PFSK-1 (cell line): Measurements from ENCODE around the gene RDH12.

ENCODE experiments used
- FOXP2 ChIP-seq: optimal IDR thresholded peaks from 2 replicates; pipeline ENCODE3; 2011; ENCODE audit warnings: borderline replicate concordance, control low read depth, inconsistent platforms; ENCODE audit not compliant: insufficient read depth; ENCODE audit errors: extremely low read length, extremely low read depth
- POLR2AphosphoS5 ChIP-seq: IDR thresholded peaks from 2 replicates; pipeline ENCODE4 v1.6.1; 2012; ENCODE audit warnings: low read depth, mild to moderate bottlenecking, control low read depth, low read length, moderate library complexity
- SIN3A ChIP-seq: IDR thresholded peaks from 2 replicates; pipeline ENCODE4 v1.6.1; 2012; ENCODE audit warnings: mild to moderate bottlenecking, low read length, moderate library complexity, borderline replicate concordance; ENCODE audit not compliant: insufficient read depth
- TAF1 ChIP-seq: IDR thresholded peaks from 2 replicates; pipeline ENCODE4 v1.6.1; 2012; ENCODE audit warnings: low read length, control low read depth, borderline replicate concordance; ENCODE audit not compliant: insufficient read depth
- TF ChIP-seq, protein P1 (sequence below), 2 experiments: IDR thresholded peaks; 2 replicates each; pipeline versions ENCODE4 v1.6.1 to v1.8.0; 2011 to 2012; ENCODE audit warnings: low read depth in 2 of 2, low read length in 2 of 2, control low read depth in 1 of 2, inconsistent platforms in 1 of 2, mild to moderate bottlenecking in 1 of 2, moderate library complexity in 1 of 2; ENCODE audit not compliant: insufficient read depth in 1 of 2

RDH12 gene

DNA sequence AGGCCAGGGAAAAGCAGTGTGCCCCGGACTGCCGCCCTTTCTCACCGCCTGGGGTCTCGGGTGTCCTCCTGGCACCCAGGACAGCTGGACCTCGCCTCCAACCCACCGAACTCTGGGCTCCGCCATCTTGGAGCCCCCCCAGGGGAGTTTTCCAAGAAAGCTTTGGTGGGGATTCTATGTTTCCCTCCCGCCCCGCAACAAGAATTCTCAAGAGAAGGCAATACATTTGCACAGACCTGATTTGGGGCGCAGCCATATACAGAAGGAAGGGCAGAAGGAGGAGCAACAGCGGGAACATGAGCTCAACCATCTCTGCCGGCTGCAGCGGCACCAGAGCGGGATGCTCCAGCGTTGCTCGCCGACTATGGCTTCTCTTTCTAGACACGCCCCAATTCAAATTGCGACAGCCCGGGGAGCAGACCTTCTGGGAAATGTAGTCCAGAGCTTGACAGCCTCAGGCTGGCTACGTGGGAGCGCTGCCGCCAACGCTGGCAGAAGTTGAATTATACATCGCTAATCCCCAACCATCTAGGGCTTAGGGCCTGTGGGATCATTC lies 6.2 kb upstream of the RDH12 start, which contains the start of gene RDH11:
Gene RDH11 (minus strand): TSS at position 371 of the 556 bp plus-strand sequence. CDS start 61 bp downstream, at position 310.
- peak; percentile 78; the same call in 1 of the 2 replicates for TF ChIP-seq TAF1
- TF ChIP-seq SIN3A, result no peak
- TF ChIP-seq POLR2AphosphoS5, result peak; percentile 81
- TF ChIP-seq, protein P1, sequence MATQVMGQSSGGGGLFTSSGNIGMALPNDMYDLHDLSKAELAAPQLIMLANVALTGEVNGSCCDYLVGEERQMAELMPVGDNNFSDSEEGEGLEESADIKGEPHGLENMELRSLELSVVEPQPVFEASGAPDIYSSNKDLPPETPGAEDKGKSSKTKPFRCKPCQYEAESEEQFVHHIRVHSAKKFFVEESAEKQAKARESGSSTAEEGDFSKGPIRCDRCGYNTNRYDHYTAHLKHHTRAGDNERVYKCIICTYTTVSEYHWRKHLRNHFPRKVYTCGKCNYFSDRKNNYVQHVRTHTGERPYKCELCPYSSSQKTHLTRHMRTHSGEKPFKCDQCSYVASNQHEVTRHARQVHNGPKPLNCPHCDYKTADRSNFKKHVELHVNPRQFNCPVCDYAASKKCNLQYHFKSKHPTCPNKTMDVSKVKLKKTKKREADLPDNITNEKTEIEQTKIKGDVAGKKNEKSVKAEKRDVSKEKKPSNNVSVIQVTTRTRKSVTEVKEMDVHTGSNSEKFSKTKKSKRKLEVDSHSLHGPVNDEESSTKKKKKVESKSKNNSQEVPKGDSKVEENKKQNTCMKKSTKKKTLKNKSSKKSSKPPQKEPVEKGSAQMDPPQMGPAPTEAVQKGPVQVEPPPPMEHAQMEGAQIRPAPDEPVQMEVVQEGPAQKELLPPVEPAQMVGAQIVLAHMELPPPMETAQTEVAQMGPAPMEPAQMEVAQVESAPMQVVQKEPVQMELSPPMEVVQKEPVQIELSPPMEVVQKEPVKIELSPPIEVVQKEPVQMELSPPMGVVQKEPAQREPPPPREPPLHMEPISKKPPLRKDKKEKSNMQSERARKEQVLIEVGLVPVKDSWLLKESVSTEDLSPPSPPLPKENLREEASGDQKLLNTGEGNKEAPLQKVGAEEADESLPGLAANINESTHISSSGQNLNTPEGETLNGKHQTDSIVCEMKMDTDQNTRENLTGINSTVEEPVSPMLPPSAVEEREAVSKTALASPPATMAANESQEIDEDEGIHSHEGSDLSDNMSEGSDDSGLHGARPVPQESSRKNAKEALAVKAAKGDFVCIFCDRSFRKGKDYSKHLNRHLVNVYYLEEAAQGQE (IDR thresholded peaks at IDR 0.05; ENCODE audit: insufficient read depth in 1 of 2, low read depth in 2 of 2, low read length in 2 of 2), result no peak
- TF ChIP-seq FOXP2, result no peak

DNA sequence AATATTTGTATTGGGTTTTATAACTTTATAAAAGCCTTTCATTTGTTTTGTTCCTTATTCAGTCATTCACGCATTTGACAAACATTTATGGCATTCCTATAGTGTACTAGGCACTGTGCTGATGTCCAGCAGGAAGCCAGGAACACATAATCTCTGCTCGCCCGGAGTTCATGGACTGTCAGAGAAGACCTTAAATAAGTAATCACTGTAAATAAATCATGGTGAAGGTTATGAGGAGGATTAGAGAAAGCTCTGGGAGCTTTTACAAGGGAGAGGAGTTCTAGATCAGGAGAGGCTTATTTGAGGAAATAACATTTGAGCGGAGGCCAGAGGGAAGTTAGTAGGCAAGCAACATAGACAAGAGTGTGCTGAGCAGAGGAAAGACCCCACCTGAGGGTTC lies 4.7 kb upstream of the RDH12 start:
- TF ChIP-seq SIN3A (no peak), POLR2AphosphoS5 (no peak), TAF1 (no peak), FOXP2 (no peak)
- TF ChIP-seq, protein P1 (IDR thresholded peaks at IDR 0.05; ENCODE audit: insufficient read depth in 1 of 2, low read depth in 2 of 2, low read length in 2 of 2), result no peak

DNA sequence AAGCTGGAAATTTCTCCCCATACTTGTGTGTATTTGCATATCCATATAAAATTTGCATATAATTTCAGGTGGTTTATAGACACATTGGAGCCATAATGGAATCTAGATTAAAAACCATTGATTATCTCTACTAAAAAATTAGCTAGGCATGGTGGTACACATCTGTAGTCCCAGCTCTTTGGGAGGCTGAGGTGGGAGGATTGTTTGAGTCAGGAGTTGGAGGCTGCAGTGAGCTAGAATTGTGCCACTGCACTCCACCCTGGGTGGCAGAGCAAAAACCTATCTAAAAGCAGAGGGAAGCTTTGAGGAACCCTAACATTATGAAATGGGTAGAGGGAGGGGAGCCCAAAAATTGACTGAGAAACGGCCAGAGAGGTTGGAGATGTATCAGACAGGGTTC lies 3.5 kb upstream of the RDH12 start:
- TF ChIP-seq FOXP2, result no peak
- no peak for TF ChIP-seq POLR2AphosphoS5
- TF ChIP-seq, protein P1 (IDR thresholded peaks at IDR 0.05; ENCODE audit: insufficient read depth in 1 of 2, low read depth in 2 of 2, low read length in 2 of 2), result no peak

DNA sequence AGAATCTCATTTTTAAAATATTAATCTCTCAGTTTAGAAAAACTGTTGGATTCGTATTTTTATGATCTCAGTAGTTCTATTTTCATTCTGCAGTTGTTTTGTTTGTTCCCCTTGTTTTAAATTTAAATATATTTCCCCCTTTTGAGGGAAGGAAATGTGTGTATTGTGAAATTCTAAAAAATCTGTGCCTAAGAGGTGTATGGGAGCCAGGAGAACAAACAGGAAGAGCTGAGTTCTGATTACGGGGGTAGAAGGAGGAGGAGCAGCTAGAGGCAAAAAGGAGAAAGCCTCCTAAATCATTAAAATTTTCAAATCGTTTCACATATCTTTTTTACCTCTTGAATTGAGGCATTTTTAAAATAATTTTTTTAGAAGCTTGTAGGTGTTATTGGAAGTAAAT lies 2.3 kb downstream of the RDH12 start:
- no peak for TF ChIP-seq FOXP2
- TF ChIP-seq SIN3A, result no peak
- no peak for TF ChIP-seq TAF1
- TF ChIP-seq, protein P1 (IDR thresholded peaks at IDR 0.05; ENCODE audit: insufficient read depth in 1 of 2, low read depth in 2 of 2, low read length in 2 of 2), result no peak

DNA sequence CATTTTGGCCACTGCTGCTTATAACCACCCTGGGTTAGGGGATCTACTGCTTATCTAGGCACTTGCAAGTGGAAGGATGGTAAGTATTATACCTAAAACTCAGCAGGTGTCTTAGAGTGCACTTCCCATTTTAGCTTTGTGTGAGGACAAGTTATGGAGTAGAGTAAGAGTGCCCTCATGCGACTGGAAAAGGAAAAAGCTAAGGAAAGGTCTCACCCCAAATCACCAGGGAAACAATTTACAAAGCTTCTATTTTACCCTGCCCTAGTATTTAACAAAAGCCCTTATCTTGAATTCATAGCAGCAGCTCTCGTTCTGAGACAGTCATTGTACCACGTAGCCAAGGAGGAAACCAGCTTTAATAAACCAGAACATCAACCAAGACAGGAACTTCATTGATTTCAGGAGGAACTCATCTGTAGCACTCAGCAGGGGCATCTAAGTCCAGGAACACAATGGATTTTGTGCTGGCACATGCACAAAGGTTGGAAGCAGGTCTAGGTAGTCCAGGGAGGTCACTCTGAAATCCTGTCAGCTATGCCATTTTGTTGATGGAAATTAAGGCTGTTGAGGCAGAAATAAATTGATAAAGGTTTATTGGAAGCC lies 2.9 kb downstream of the RDH12 start:
- TF ChIP-seq, protein P1 (IDR thresholded peaks at IDR 0.05; ENCODE audit: insufficient read depth in 1 of 2, low read depth in 2 of 2, low read length in 2 of 2), result no peak
- TF ChIP-seq SIN3A (no peak), TAF1 (no peak), POLR2AphosphoS5 (no peak), FOXP2 (no peak)
